8988T (cell line): Measurements from ENCODE around the gene TBX22.
"Not testable (repeated sequence)": the region's sequence is repeated elsewhere in the genome, so short reads cannot be mapped to it uniquely, and the experiment has no call there.

Source experiments
- DNase-seq: peaks from one replicate; pipeline ENCODE4 v3.0.0; 2011

Gene TBX22

GRCh38 chrX:80014141-80014940 lies at the start of gene TBX22:
TBX22 (plus strand) TSS chrX:80014753; CDS start chrX:80022270, 7,517 bp downstream.
- no peak for DNase-seq

GRCh38 chrX:79975605-79976004 lies 38.9 kb upstream of the TBX22 start:
- no peak for DNase-seq

GRCh38 chrX:80004458-80004857 lies 10.1 kb upstream of the TBX22 start:
- no peak for DNase-seq

- no peak for DNase-seq
Observed at GRCh38 chrX:80011522-80011921, 3.0 kb upstream of the TBX22 start.

GRCh38 chrX:80016182-80016581 lies 1.6 kb downstream of the TBX22 start:
- DNase-seq = no peak

- DNase-seq = no peak
Observed at GRCh38 chrX:80021621-80022020, 7.1 kb downstream of the TBX22 start.

- DNase-seq = no peak
Observed at GRCh38 chrX:80022363-80023031, 7.9 kb downstream of the TBX22 start.

GRCh38 chrX:80026116-80026515 lies 11.6 kb downstream of the TBX22 start:
- DNase-seq = no peak

- not testable (repeated sequence) for DNase-seq
Observed at GRCh38 chrX:80066156-80066555, 51.6 kb downstream of the TBX22 start.

- DNase-seq = not testable (repeated sequence)
Observed at GRCh38 chrX:80075625-80076024, 61.1 kb downstream of the TBX22 start.
